GM19324 (cell line): ENCODE data around the gene XG.
"Not testable (repeated sequence)": the region's sequence is repeated elsewhere in the genome, so short reads cannot be mapped to it uniquely, and the experiment has no call there.

Source experiments
- ATAC-seq: cut with Tn5 transposase; IDR thresholded peaks from one replicate; pipeline ENCODE4 v1.9.1; 2021; ENCODE audit warnings: mild to moderate bottlenecking, moderate library complexity; ENCODE audit not compliant: unreplicated experiment, low FRiP score

The XG gene, protein sequence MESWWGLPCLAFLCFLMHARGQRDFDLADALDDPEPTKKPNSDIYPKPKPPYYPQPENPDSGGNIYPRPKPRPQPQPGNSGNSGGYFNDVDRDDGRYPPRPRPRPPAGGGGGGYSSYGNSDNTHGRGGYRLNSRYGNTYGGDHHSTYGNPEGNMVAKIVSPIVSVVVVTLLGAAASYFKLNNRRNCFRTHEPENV

DNA sequence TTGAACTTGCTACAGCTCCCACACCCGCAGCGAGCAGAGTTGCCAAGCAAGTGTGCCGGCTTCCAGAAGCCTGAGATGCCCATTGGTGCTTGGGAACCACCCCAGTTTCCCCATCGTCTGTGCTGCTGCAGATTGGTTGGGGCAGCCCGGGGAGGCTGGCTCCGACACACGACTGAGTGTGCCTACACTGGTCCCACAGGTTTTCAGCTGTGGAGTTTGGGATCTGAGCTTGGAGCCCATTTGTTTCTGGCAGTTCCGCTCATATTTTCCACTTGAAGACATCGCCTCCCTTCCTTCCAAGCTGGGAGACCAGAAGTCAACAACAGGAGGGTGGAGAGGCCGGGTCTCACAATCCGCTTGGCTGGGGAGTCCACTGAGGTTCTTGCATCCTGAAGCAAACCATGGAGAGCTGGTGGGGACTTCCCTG, at the start of gene XG:
Gene XG (plus strand): TSS at position 167 of the 427 bp plus-strand sequence. CDS start 235 bp downstream, at position 402.
- ATAC-seq, result not testable (repeated sequence)

- ATAC-seq, result no peak
Observed at GRCh38 chrX:2703991-2704369, 47.9 kb upstream of the XG start.

GRCh38 chrX:2705046-2705832, 46.6 kb upstream of the XG start:
- no peak for ATAC-seq

DNA sequence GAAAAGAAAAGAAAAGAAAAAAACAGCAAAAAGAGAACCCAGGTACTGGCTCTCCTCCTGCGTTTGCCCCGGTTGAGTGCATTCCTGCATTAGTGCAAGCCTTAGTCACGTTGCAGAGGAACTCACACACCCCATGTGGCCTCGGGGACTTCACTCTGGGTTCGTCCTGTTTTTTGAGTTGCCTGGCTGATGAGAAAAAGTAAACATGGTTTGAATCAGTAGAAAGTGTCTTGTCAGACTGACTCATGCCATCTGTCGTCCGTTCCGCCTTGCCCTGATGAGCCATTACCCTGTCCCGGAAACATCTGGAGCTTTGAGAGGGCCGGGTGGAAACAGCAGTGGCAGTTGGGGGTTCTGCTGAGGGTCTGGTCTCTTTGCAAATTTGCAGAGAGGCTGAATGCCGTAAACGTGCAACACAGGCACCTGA, 44.5 kb upstream of the XG start:
- ATAC-seq, result peak; percentile 93

- ATAC-seq, result no peak
Observed at GRCh38 chrX:2708021-2708420, 43.8 kb upstream of the XG start.

DNA sequence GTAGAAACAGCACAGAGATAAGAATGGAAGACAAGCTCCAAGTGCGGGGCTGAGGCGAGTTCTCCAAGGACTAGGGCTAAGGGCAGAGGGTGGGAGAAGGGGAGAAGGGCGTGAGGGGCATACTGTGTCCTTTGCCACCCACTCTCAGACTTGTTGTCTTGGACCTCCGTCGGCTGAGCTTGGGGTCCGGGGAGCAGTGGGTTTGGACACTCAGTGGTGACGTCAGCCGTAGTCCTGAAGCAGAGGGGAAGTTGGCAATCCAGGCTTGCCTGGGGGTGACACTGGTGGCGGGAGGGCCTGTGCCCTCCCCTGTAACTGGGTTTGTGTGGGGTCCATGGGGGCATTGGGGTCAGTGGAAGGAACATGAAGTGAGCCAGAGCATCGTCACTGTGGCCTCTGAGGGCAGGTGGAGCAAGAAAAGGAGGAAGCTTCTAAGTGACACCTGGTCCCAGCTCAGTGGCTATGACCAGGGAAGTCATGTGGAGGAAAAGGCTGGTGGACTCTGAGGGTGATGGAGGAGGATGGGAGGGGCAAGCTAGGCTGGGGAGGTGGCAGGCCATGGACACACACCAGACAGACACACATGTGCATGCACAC, 43.1 kb upstream of the XG start:
- no peak for ATAC-seq

DNA sequence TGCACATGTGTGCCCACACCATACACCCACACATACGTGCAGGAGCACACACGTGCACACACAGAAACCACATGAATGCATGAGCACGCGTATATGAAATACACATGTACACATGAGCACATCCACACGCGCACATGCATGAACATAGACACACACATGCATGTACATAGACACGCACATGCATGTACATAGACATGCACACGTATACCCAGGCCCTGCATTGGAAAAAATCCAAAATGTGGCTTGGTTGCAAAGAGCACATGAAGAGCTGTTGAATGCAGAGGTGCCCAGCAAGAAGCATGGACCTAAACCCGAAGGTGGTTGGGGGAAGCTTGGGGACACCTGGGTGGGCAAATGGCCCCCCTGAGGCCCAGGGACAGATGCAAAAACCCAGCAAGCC, 42.3 kb upstream of the XG start:
- ATAC-seq, result no peak

GRCh38 chrX:2710041-2710840, 41.6 kb upstream of the XG start:
- no peak for ATAC-seq

DNA sequence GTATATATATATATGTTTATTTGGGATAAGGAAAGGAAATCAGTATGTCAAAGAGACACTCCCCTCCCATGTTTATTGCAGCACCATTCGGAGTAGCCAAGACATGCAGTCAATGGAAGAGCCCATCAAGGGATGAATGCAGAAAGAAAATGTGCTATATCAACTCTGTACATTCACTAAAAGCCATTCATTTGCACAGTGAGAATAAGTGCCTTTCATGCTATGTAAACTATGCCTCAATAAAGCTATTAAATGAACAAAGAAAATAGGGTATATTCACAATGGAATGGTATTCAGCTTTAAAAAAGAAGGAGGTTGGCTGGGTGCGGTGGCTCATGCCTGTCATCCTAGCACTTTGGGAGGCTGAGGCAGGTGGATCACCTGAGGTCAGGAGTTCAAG, 40.4 kb upstream of the XG start:
- no peak for ATAC-seq

DNA sequence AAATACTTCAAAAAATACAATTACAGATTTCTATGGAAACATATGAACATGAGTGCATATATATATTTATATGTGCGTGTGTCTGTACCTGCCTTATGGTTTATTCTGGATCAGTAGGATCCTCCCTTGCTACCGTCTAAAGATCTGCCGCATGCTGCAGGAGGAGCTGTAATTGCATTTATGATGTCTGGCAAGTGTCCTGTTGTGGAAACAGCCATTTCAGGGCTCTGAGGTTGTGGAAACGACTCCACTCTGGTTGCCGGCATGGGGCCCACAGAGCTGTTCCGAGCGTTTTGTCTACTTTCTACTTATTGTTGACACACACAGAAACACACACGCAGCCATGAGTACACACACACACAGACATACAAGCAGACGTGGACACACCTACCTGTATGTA, 39.4 kb upstream of the XG start:
- ATAC-seq, result no peak

DNA sequence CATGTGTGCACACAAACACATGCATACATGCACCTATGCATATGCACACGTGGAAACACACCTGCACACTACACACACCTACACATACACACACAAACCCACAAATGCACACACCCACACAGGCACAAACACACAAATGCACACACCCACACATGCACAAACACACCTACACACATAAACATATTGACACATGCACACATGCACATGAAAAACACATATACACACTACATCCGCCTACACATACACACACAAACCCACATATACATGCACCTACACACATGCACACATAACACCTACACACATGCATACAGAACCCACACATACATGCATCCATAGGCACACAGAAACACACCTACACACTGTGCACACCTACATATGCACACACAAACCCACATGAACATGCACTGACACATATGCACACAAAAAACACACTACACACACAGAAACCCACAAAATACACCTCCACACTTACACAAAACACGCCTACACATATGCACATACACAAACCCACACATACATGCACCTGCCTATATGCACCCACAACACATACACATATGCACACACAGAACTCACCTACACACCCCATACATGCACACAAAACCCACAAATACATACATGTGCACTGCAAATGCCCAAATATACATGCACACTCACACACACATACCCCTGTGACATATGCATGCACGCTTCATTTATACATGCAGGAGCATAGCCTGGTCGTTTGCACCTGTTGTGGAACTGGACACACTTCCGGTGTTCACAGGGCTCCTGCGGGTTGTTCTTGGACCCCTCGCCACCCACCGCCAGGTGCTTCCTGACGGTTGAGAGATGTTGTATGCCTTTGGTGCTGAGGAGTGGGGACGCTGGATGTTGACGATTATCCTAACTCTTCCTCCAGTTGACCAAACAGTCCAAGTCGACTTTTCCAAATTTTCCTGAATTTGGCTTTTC, 38.7 kb upstream of the XG start:
- ATAC-seq, result no peak

DNA sequence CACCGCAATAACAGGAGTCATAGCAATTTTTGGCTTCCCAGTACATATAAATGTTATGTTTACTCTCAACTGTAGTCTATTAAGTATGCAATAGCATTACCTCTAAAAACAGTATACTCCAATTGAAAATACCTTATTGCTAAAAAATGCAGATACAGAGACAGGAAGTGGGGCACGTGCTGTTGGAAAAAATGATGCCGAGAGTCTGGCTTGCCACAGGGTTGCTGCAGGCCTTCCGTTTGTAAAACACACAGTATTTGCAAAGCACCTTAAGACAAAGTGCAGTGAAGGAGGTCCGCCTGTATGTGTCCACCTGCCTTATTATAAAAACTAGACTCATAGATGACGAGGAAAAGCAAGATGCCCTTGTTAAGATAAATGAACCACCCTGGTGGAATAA, 37.3 kb upstream of the XG start:
- ATAC-seq, result no peak

DNA sequence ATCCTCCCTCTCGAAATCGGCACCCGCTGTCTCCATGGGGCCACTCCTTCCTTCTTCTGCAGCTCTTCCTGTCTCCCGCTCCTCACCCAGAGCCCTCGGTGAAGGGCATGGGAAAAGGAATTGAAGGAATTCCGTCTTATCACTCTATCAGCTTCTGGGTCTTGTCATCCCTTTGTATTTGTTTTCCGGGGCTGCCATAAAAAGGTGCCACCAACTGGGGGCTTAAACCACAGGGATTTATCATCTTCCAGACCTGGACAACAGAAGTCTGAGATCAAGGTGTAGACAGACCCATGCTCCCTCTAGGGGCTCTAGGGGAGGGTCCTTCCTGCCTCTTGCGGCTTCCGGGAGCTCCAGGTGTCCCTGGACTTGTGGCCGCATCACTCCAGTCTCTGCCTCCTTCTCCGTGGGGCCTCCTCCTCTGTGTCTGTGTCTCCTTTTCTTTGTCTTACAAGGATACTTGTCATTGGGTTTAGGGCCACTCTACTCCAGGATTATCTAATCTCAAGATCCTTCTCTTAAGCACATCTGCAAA, 36.7 kb upstream of the XG start:
- ATAC-seq, result no peak

DNA sequence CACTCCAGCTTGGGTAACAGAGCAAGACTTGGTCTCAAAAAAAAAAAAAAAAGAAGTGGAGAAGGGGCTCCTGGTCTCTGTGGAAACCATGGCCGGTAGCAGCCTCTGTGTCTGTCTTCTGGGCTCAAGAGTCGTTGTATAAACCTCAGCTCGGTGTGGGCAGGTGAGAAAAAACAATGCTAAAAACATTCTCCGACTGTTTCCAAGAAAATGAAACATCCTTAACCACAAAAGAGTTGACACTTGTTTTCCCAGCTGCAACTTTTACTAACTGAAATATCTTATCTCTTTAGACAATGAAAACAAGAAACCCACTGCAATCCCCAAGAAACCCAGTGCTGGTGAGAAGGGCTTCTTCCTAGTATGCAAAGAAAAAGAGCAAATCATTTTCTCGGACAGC, 34.5 kb upstream of the XG start:
- no peak for ATAC-seq

- ATAC-seq, result no peak
Observed at GRCh38 chrX:2718821-2719220, 33.0 kb upstream of the XG start.

- ATAC-seq, result no peak
Observed at GRCh38 chrX:2719774-2720447, 31.9 kb upstream of the XG start.

DNA sequence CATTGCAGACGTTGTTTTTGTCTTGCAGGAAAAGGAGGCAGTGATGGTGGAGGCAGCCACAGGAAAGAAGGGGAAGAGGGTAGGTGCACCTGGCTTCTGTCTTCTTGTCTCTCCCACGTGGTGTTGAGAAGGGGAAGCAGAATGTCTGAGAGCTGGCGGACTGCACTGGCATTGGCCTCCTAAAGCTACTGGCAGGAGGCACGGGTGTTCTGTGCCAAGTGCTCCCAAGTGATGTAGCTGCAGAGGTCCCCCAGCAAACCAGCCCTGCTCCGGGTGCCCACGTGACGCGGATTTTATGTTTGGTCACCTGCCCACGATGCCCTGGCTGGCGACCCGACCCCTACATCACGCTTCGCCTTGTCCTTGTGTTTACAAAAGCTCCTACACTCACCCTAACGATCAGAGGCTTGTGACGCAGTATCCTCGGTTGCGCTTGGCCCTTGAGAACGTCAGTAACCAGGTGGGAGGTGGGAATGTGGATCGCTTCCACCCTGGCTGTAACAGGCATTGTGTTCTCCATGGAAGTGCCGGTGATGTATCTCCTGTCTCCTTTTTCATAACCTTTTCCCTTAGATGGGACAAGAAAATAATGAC, 28.5 kb upstream of the XG start:
- ATAC-seq, result no peak

DNA sequence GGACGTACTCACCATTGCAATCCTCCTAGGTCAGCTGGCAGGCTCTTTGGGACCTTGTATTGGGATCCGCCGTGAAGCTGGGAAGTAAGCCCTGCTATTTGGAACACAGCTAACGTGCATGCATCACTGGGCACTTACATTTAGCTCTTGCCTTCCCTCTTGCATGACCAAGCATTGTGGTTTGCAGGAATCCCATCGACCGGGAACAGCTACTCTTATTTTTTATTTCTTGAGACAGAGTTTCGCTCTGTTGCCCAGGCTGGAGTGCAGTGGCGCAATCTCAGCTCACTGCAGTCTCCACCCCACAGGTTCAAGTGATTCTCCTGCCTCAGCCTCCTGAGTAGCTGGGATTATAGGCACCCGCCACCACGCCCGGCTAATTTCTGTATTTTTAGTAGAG, 24.6 kb upstream of the XG start:
- ATAC-seq, result not testable (repeated sequence)

- ATAC-seq, result no peak
Observed at GRCh38 chrX:2732076-2732475, 19.8 kb upstream of the XG start.
